Amygdala (tissue), 56 donors: ENCODE measurements around the gene RAPGEF4.
"Not testable (repeated sequence)": the region's sequence is repeated elsewhere in the genome, so short reads cannot be mapped to it uniquely, and the experiment has no call there.

Source experiments
- DNase-seq, 56 donors: peaks; one replicate each; lab custom pipeline; 2025; lab: John Stamatoyannopoulos, UW

The RAPGEF4 gene

DNA sequence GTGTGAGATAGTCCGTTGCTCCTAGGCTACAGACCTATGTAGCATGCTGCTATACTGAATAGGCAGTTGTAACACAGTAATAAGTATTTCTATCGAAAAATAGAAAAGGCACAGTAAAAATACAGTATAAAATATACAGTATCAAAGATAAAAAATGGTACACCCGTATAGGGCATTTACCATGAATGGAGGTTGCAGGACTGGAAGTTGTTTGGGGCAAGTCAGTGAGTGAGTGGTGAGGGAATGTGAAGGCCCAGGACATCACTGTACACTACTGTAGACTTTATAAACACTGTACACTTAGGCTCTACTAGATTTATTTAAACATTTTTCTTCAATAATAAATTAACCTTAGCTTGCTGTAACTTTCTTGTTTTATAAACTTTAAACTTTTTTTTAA, 343.5 kb downstream of the RAPGEF4 start:
- no peak for DNase-seq

DNA sequence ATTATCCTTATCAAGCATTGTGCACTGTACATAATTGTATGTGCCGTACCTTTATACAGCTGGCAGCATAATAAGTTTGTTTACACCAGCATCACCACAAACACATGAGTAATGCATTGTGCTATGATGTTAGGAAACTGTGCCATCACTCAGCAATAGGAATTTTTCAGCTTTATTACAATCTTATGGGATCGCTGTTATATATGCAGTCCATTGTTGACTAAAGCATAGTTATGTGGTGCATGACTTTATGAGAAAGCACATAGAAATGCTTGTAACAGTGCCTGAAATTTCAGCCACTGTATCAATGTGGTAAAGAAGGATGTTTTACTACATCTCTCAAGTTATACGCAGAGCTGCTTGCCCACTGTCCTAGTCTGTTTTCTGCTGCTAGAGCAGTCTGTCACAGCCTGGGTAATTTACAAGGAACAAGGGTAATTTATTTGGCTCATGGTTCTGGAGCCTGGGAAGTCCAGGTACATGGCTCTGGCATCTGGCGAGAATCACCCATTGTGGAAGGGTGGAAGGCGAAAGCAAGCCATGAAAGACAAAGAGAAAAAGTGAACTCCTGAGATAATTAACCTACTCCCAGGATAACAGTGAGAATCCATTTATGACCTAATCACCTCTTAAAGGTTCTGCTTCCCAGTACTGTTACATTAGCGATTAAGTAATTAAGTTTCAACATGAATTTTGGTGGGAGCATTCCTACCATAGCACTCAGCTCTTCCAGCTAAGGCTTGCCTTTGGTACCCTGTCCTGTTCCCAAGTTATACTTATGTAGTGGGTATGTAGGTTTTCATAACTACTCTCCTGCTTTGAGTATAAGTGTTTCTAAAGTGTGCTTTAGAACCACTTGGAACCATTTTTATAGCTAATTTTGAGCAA, 344.6 kb downstream of the RAPGEF4 start:
- no peak for DNase-seq

- no peak for DNase-seq
These were observed 351.0 kb downstream of the RAPGEF4 start for GRCh38 chr2:173086518-173087213.

DNA sequence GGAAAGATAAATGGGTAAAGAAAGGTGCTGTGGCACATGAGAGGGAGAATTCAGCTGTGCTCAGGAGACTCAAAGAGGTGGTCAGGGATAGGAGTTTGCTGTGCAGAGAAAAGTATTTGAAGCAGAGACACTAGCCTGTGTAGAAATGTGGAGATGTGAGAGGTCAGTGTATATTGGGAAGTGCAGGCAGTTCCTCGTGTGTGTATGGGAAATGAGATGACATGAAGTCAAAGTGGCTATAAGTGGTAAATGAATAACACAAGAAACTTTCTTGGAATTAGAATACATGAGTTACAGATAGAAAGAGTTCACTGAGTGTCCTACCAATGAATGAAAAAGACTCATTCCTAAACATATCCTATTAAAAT, 351.6 kb downstream of the RAPGEF4 start:
- DNase-seq = no peak

- no peak for DNase-seq
These were observed 352.3 kb downstream of the RAPGEF4 start for GRCh38 chr2:173087793-173088496.

DNA sequence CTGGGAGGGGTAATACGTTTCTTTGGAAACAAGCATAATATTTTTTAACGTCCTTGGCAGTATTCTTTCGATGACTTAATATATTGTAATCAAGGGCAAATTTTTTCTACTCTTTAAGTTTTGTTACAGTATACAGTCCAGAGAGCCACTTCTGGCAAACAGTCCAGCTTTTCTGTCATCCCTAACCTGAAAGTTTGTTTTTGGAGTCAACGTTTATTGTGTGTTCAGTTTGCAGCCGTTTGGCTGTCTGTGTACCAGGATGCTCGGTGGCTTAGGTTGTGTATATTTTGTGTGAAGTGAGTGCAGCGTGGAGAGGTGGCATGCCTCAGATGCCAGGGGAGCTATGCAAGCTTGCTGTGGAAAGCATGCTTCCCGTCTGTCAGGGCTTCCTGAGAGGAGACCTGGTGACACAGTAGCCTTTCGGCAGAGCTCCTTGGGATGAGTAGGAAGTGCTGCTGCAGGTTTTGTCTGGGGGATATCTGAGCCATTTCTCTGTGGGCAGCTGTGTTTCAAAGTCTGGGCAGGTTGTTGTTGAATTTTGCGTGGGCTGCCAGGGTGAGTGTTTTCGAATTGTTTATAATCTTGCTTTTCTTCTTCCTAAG, 354.7 kb downstream of the RAPGEF4 start:
- peak in 3 of 56 donors; percentile 1 to 16 (median 3) for DNase-seq

DNA sequence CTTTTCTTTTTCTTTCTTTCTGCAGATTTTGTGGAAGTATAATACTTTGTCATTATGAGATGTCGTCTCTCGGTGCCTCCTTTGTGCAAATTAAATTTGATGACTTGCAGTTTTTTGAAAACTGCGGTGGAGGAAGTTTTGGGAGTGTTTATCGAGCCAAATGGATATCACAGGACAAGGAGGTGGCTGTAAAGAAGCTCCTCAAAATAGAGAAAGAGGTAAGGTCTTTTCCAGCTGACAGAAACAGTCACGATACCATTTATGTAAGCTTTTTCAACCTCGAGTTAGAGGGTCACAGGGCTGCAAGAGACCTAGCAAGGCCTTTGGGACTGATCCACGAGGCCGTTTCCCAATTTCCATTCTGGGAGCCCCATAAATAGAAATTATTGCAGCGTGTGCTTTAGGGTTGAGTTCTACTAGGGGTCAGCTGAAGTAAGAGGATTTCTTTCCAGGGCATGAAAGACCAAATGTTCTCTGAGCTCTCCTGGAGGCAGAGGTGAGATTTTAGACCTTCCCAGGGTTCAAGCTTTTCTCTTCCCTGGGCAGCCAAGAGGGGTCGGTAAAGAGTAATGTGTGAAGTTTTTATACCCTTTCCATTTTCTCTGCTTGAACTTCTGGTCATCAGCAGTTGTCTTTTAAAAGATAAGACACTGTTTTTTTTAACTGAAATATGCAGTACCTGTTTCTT, 355.5 kb downstream of the RAPGEF4 start:
- DNase-seq = no peak

- DNase-seq = no peak
These were observed 356.3 kb downstream of the RAPGEF4 start for GRCh38 chr2:173091910-173092309.

DNA sequence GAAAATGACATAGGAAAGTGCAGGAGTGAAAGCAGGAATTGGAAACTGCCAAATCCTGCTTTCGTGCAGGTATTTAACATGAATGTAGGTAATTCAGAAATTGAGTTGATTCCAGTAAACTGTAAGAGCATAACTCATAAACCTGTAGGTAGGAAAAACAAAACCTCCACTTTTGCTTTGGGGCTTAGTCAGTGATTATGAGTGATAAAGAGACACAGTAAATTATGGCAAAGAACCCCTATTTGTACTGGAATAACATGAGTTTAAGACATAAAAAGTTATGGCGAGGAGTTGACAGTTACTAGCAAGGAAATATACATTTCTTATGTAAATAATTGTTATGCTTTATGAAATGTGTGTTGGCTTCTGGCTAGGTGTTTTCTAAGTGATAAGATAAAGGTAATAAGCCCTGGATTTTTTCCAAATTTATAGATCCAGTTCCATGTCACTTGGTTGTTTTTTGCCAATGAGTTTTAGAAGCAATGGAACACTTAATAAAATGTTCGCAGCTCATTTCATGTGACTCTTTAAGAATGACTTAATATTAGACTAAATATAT, 357.3 kb downstream of the RAPGEF4 start:
- DNase-seq = no peak

DNA sequence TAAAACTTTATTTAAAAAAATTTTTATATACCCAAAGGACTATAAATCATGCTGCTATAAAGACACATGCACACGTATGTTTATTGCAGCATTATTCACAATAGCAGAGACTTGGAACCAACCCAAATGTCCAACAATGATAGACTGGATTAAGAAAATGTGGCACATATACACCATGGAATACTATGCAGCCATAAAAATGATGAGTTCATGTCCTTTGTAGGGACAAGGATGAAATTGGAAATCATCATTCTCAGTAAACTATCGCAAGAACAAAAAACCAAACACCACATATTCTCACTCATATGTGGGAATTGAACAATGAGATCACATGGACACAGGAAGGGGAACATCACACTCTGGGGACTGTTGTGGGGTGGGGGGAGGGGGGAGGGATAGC, 358.0 kb downstream of the RAPGEF4 start:
- DNase-seq = not testable (repeated sequence)

DNA sequence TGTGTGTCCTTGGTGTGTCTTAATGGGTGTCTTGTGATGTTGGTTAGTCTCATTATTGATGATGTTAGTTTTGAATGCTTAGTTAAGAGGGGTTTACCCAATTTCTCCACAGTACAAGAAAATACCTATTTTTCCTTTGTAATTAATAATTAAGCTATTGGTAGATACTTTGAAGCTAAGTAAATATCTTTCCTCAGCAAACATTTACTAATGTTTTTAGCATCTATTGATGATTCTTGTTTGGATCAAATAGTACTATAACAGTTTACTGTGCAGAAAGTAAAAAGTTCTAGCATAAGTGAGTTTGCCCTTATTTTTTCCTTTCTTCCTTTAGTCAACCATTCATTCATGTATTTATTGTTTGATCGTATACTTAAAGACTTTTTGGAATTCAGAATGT, 359.1 kb downstream of the RAPGEF4 start:
- no peak for DNase-seq

- no peak for DNase-seq
These were observed 359.7 kb downstream of the RAPGEF4 start for GRCh38 chr2:173095356-173095755.

GRCh38 chr2:173099271-173099670, 363.6 kb downstream of the RAPGEF4 start:
- DNase-seq = no peak

- no peak for DNase-seq
These were observed 364.2 kb downstream of the RAPGEF4 start for GRCh38 chr2:173099804-173100203.

- DNase-seq = no peak
These were observed 366.0 kb downstream of the RAPGEF4 start for GRCh38 chr2:173101687-173102086.
